Muscle layer of colon (tissue), 2 donors: Measurements from ENCODE around the gene DBR1.

Experiments used
- H3K27ac ChIP-seq: one replicate; pipeline ENCODE4 v1.7.0; 2013; ENCODE audit warnings: low read depth, mild to moderate bottlenecking, low read length, moderate library complexity
- H3K27me3 ChIP-seq, 2 donors: one replicate each; pipeline ENCODE4 v1.7.0; 2013; ENCODE audit warnings: low read length in 2 of 2, mild to moderate bottlenecking in 2 of 2; ENCODE audit not compliant: insufficient read depth in 2 of 2, control insufficient read depth in 1 of 2
- H3K36me3 ChIP-seq: one replicate; pipeline ENCODE4 v1.7.0; 2013; ENCODE audit warnings: mild to moderate bottlenecking, low read length; ENCODE audit not compliant: insufficient read depth
- H3K4me1 ChIP-seq: one replicate; pipeline ENCODE4 v1.7.0; 2013; ENCODE audit warnings: mild to moderate bottlenecking, low read length; ENCODE audit not compliant: insufficient read depth
- H3K4me3 ChIP-seq, 2 donors: one replicate each; pipeline ENCODE4 v1.7.0; 2013; ENCODE audit warnings: low read length in 2 of 2, low read depth in 1 of 2, mild to moderate bottlenecking in 1 of 2, moderate library complexity in 1 of 2
- H3K9ac ChIP-seq: one replicate; pipeline ENCODE4 v1.7.0; 2013; ENCODE audit warnings: low read length
- H3K9me3 ChIP-seq: one replicate; pipeline ENCODE4 v1.7.0; 2013; ENCODE audit warnings: mild to moderate bottlenecking, low read length
- donor health status: abdominal sarcoma.
- donor health status: Adenocarcinoma of cecum.

The DBR1 gene

GRCh38 chr3:138136201-138136600, 38.5 kb downstream of the DBR1 start:
- Histone ChIP-seq H3K27ac (no peak overlapping the region), H3K4me3 (no peak overlapping the region), H3K36me3 (no peaks in the 10 kb centered on the region), H3K4me1 (no peaks in the 10 kb centered on the region), H3K9me3 (no peaks in the 10 kb centered on the region), H3K9ac (no peak overlapping the region), H3K27me3 (no peaks in the 10 kb centered on the region)

GRCh38 chr3:138135833-138136194, 38.9 kb downstream of the DBR1 start:
- Histone ChIP-seq H3K4me3 (no peak overlapping the region), H3K27me3 (no peaks in the 10 kb centered on the region), H3K36me3 (no peaks in the 10 kb centered on the region), H3K27ac (no peak overlapping the region), H3K4me1 (no peaks in the 10 kb centered on the region), H3K9ac (no peak overlapping the region), H3K9me3 (no peaks in the 10 kb centered on the region)

- Histone ChIP-seq H3K36me3 (no peaks in the 10 kb centered on the region), H3K27ac (no peak overlapping the region), H3K4me3 (no peak overlapping the region), H3K9ac (no peak overlapping the region), H3K9me3 (no peaks in the 10 kb centered on the region), H3K4me1 (no peaks in the 10 kb centered on the region), H3K27me3 (no peaks in the 10 kb centered on the region)
Observed at GRCh38 chr3:138135146-138135832, 39.4 kb downstream of the DBR1 start.

- Histone ChIP-seq H3K27ac (no peak within 1 kb of the TSS), H3K4me1 (no peaks in the 10 kb centered on the region), H3K36me3 (no peaks in the 10 kb centered on the region)
Observed at GRCh38 chr3:138132239-138132638, 42.5 kb downstream of the DBR1 start, which contains the start of gene A4GNT. TSS of gene A4GNT (minus strand) at chr3:138132390. CDS start at chr3:138131256, 1,134 bp downstream.

GRCh38 chr3:138127636-138128365, 46.9 kb downstream of the DBR1 start:
- Histone ChIP-seq H3K9me3 (no peaks in the 10 kb centered on the region), H3K9ac (no peak overlapping the region), H3K36me3 (no peaks in the 10 kb centered on the region), H3K4me1 (peaks cover 8% of the 10 kb centered on the region), H3K27me3 (no peaks in the 10 kb centered on the region), H3K4me3 (no peak overlapping the region), H3K27ac (no peak overlapping the region)

More at GRCh38 chr3:138132239-138132638, 42.5 kb downstream of the DBR1 start, which contains the start of gene A4GNT:
- Histone ChIP-seq H3K9me3 (no peaks in the 10 kb centered on the region), H3K27me3 (no peaks in the 10 kb centered on the region), H3K9ac (no peak within 1 kb of the TSS), H3K4me3 (no peak within 1 kb of the TSS)

- no peaks in the 10 kb centered on the region for H3K27me3 ChIP-seq
- H3K27ac ChIP-seq = peak overlapping the region; percentile 20
- no peaks in the 10 kb centered on the region for H3K9me3 ChIP-seq
- H3K9ac ChIP-seq = no peak overlapping the region
- H3K4me1 ChIP-seq = peaks cover 8% of the 10 kb centered on the region
- no peaks in the 10 kb centered on the region for H3K36me3 ChIP-seq
- no peak overlapping the region for H3K4me3 ChIP-seq
Observed at GRCh38 chr3:138125548-138126221, 49.0 kb downstream of the DBR1 start.

GRCh38 chr3:138124706-138125355, 49.9 kb downstream of the DBR1 start:
- H3K27me3 ChIP-seq = no peaks in the 10 kb centered on the region
- H3K4me3 ChIP-seq = no peak overlapping the region
- no peaks in the 10 kb centered on the region for H3K9me3 ChIP-seq
- no peak overlapping the region for H3K27ac ChIP-seq
- peaks cover 8% of the 10 kb centered on the region for H3K4me1 ChIP-seq
- H3K36me3 ChIP-seq = no peaks in the 10 kb centered on the region
- no peak overlapping the region for H3K9ac ChIP-seq

GRCh38 chr3:138124188-138124587, 50.5 kb downstream of the DBR1 start:
- Histone ChIP-seq H3K27ac (no peak overlapping the region), H3K9ac (no peak overlapping the region), H3K27me3 (no peaks in the 10 kb centered on the region), H3K4me3 (no peak overlapping the region), H3K9me3 (no peaks in the 10 kb centered on the region), H3K4me1 (peaks cover 8% of the 10 kb centered on the region), H3K36me3 (no peaks in the 10 kb centered on the region)

GRCh38 chr3:138119423-138119766, 55.3 kb downstream of the DBR1 start:
- Histone ChIP-seq H3K4me1 (peaks cover 4% of the 10 kb centered on the region), H3K9ac (no peak overlapping the region), H3K9me3 (no peaks in the 10 kb centered on the region), H3K36me3 (no peaks in the 10 kb centered on the region), H3K27me3 (no peaks in the 10 kb centered on the region), H3K4me3 (no peak overlapping the region), H3K27ac (no peak overlapping the region)

- Histone ChIP-seq H3K36me3 (no peaks in the 10 kb centered on the region), H3K9ac (no peak overlapping the region), H3K4me1 (peaks cover 10% of the 10 kb centered on the region), H3K27me3 (no peaks in the 10 kb centered on the region), H3K4me3 (no peak overlapping the region), H3K9me3 (no peaks in the 10 kb centered on the region), H3K27ac (no peak overlapping the region)
Observed at GRCh38 chr3:138118612-138119422, 55.9 kb downstream of the DBR1 start.
